ENCODE results near the gene TOX2. TPM values are rescaled to one million over a fixed set of nuclear protein-coding genes. Genes with fewer than 3 reads are reported as not detected.

The TOX2 gene
- total RNA-seq, 1 experiment from 2014 or later = not detected

GRCh38 chr20:44093249-44093582 is 178.6 kb downstream of the TOX2 start:
- no peak overlapping the region for H3K27ac Mint-ChIP-seq (ENCODE audit: unreplicated experiment)
- Histone ChIP-seq H3K9me3 (no peaks in the 10 kb centered on the region), H3K4me1 (peaks cover 10% of the 10 kb centered on the region), H3K27me3 (replicated peaks; ENCODE audit: control insufficient read depth, insufficient read depth, low read length) (no peaks in the 10 kb centered on the region), H3K36me3 (ENCODE audit: control insufficient read depth, insufficient read depth, low read length) (no peaks in the 10 kb centered on the region), H3K4me3 (ENCODE audit: low read depth, low read length) (no peak overlapping the region)
- no TSS peak for BruUV-seq (replicated peaks)
- no peaks in the 10 kb centered on the region for H3K27me3 Mint-ChIP-seq (ENCODE audit: insufficient read depth, unreplicated experiment)
- ChIA-PET POLR2A (no interaction called here), CTCF (no interaction called here)
- no peak for DNase-seq
- no peak overlapping the region for H3K4me3 Mint-ChIP-seq (ENCODE audit: unreplicated experiment)
- intact Hi-C loops (cut with micrococcal nuclease; ENCODE audit: unreplicated experiment) = loop anchor here (1.0 kb wide), 1 partner anchor 37 kb away; no protein-coding TSS in a partner anchor
- H3K9me3 Mint-ChIP-seq (ENCODE audit: unreplicated experiment) = no peaks in the 10 kb centered on the region
- no peaks in the 10 kb centered on the region for H3K36me3 Mint-ChIP-seq (ENCODE audit: insufficient read depth, unreplicated experiment)
- H3K4me1 Mint-ChIP-seq (ENCODE audit: low read depth, unreplicated experiment) = no peaks in the 10 kb centered on the region
- TF ChIP-seq CTCF (IDR thresholded peaks at IDR 0.05; ENCODE audit: insufficient read depth in 1 of 2, low read depth in 1 of 2, low read length in 1 of 2, severe bottlenecking in 1 of 2, unreplicated experiment in 1 of 2) = peak in 1 of 2 experiments; percentile 58

- Mint-ChIP-seq H3K36me3 (ENCODE audit: insufficient read depth, unreplicated experiment) (no peaks in the 10 kb centered on the region), H3K27ac (ENCODE audit: unreplicated experiment) (no peak overlapping the region), H3K9me3 (ENCODE audit: unreplicated experiment) (no peaks in the 10 kb centered on the region), H3K4me3 (ENCODE audit: unreplicated experiment) (no peak overlapping the region), H3K4me1 (ENCODE audit: low read depth, unreplicated experiment) (no peaks in the 10 kb centered on the region), H3K27me3 (ENCODE audit: insufficient read depth, unreplicated experiment) (peaks cover 7% of the 10 kb centered on the region)
- no peaks in the 10 kb centered on the region for H3K36me3 ChIP-seq (ENCODE audit: control insufficient read depth, insufficient read depth, low read length)
- H3K9me3 ChIP-seq = no peaks in the 10 kb centered on the region
- intact Hi-C loops (cut with micrococcal nuclease; ENCODE audit: unreplicated experiment) = loop anchor here (5.0 kb wide), 1 partner anchor 1086 kb away; no protein-coding TSS in a partner anchor
- H3K4me3 ChIP-seq (ENCODE audit: low read depth, low read length) = no peak overlapping the region
- H3K4me1 ChIP-seq = no peaks in the 10 kb centered on the region
- no peaks in the 10 kb centered on the region for H3K27me3 ChIP-seq (replicated peaks; ENCODE audit: control insufficient read depth, insufficient read depth, low read length)
- POLR2A ChIA-PET = no interaction called here
- TF ChIP-seq CTCF (IDR thresholded peaks at IDR 0.05; ENCODE audit: insufficient read depth in 1 of 2, low read depth in 1 of 2, low read length in 1 of 2, severe bottlenecking in 1 of 2, unreplicated experiment in 1 of 2) = no peak
- peak in 1 of 2 experiments; percentile 32 for DNase-seq
- CTCF ChIA-PET = interaction anchor here (0.6 to 1.6 kb wide), 2 partner anchors 94 to 461 kb away, joined by 3 to 6 read pairs; no protein-coding TSS in a partner anchor
- no TSS peak for BruUV-seq (replicated peaks)
Observed at GRCh38 chr20:44095831-44096230, 181.2 kb downstream of the TOX2 start.

DNA sequence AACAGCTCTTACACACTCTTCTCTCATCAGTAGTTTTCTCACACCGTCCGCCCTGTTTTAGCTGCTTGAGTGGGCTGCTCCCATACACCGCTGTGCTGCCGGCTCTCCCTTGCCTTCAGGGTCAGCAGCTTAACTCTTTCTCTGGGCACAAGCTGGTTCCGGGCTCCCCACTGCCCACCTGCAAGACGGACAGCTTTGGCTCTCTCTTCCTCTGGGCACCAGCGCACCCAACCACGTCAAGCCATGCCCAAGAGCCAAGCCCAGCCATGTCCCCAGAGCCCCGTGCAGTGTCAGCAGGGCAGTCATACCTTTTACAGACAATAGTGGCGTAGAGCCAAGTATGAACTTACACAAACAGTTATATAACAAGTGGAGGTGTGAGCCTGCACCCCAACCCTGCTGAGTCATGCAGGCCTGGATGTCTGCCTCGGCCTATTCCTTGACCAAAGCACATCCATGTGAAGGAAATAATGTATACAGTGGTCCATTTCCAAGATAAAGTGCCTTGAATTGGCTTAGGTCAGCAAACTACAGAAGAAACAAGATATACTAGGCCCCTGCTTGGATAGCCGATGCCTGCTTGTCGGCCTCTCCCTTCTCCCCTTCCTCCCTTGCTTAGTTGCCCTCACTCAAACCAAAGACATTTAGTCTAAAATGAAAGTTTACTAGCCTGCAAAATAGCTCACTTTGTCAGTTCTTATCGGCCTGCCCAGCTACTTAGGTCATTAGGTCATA is 183.0 kb downstream of the TOX2 start:
- CTCF ChIA-PET = interaction anchor here (0.6 to 1.3 kb wide), 3 partner anchors 19 to 704 kb away, joined by 3 to 5 read pairs (median 4); no protein-coding TSS in a partner anchor
- H3K27ac Mint-ChIP-seq (ENCODE audit: unreplicated experiment) = no peak overlapping the region

More for the DNA sequence above, 183.0 kb downstream of the TOX2 start:
- H3K36me3 ChIP-seq (ENCODE audit: control insufficient read depth, insufficient read depth, low read length) = no peaks in the 10 kb centered on the region
- H3K9me3 ChIP-seq = no peaks in the 10 kb centered on the region
- Mint-ChIP-seq H3K9me3 (ENCODE audit: unreplicated experiment) (no peaks in the 10 kb centered on the region), H3K4me1 (ENCODE audit: low read depth, unreplicated experiment) (no peaks in the 10 kb centered on the region), H3K27me3 (ENCODE audit: insufficient read depth, unreplicated experiment) (peaks cover 7% of the 10 kb centered on the region), H3K36me3 (ENCODE audit: insufficient read depth, unreplicated experiment) (no peaks in the 10 kb centered on the region), H3K4me3 (ENCODE audit: unreplicated experiment) (no peak overlapping the region)
- H3K27me3 ChIP-seq (replicated peaks; ENCODE audit: control insufficient read depth, insufficient read depth, low read length) = no peaks in the 10 kb centered on the region
- POLR2A ChIA-PET = no interaction called here
- no peak for DNase-seq
- no peak overlapping the region for H3K4me3 ChIP-seq (ENCODE audit: low read depth, low read length)
- BruUV-seq (replicated peaks) = no TSS peak
- no peaks in the 10 kb centered on the region for H3K4me1 ChIP-seq
- intact Hi-C loops (cut with micrococcal nuclease; ENCODE audit: unreplicated experiment) = loop anchor here (5.0 kb wide), 1 partner anchor 1085 kb away; no protein-coding TSS in a partner anchor
- no peak for TF ChIP-seq CTCF (IDR thresholded peaks at IDR 0.05; ENCODE audit: insufficient read depth in 1 of 2, low read depth in 1 of 2, low read length in 1 of 2, severe bottlenecking in 1 of 2, unreplicated experiment in 1 of 2)

All from Caco-2 (cell line).